Neural cell (in vitro differentiated cells): ENCODE data around the gene ATP1B2.

Experiments
- EZH2 ChIP-seq: fragments of 200-600, 300-800 bp; shearing (Covaris generic), sonication (generic); IDR thresholded peaks from 2 replicates; pipeline ENCODE4 v1.6.1; 2014; ENCODE audit warnings: antibody characterized with exemption, low read length, borderline replicate concordance, mild to moderate bottlenecking; ENCODE audit not compliant: insufficient read depth, poor library complexity, severe bottlenecking
- MXI1 ChIP-seq: fragments of 450-650 bp; conservative IDR thresholded peaks from 2 replicates; pipeline ENCODE4 v1.6.1; 2014; ENCODE audit warnings: antibody characterized with exemption, mild to moderate bottlenecking; ENCODE audit not compliant: poor library complexity, severe bottlenecking
- POLR2AphosphoS5 ChIP-seq: IDR thresholded peaks from 2 replicates; pipeline ENCODE4 v1.6.1; 2012
- SMC3 ChIP-seq: fragments of 450-650 bp; conservative IDR thresholded peaks from 2 replicates; pipeline ENCODE4 v1.6.1; 2014; ENCODE audit warnings: antibody characterized with exemption, mild to moderate bottlenecking, moderate library complexity; ENCODE audit not compliant: poor library complexity
- TF ChIP-seq, protein P1 (sequence below): fragments of 450-650 bp; IDR thresholded peaks from 2 replicates; pipeline ENCODE4 v1.5.1; 2014; ENCODE audit warnings: antibody characterized with exemption, mild to moderate bottlenecking, moderate library complexity; ENCODE audit not compliant: poor library complexity, severe bottlenecking
- TF ChIP-seq, protein P2 (sequence below): IDR thresholded peaks from 2 replicates; pipeline ENCODE4 v1.6.1; 2012; ENCODE audit warnings: borderline replicate concordance

DNA sequence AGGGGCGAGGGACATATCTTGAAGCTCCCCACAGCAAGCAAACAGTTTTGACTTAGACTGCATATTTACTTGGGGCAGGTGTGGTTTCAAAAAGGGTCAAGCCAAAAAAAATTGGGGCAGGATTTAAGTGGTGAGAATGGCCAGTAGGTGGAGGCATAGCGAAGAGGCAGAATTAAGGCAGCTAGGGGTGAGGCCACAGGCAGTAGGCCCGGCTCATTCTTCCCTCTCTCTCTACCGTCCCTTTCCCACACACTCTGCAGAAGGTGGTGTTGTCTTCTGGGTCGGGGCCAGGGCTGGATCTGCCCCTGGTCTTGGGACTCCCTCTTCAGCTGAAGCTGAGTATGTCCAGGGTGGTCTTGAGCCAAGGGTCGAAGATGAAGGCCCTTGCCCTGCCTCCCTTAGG, 18.2 kb upstream of the ATP1B2 start:
- TF ChIP-seq, protein P1, sequence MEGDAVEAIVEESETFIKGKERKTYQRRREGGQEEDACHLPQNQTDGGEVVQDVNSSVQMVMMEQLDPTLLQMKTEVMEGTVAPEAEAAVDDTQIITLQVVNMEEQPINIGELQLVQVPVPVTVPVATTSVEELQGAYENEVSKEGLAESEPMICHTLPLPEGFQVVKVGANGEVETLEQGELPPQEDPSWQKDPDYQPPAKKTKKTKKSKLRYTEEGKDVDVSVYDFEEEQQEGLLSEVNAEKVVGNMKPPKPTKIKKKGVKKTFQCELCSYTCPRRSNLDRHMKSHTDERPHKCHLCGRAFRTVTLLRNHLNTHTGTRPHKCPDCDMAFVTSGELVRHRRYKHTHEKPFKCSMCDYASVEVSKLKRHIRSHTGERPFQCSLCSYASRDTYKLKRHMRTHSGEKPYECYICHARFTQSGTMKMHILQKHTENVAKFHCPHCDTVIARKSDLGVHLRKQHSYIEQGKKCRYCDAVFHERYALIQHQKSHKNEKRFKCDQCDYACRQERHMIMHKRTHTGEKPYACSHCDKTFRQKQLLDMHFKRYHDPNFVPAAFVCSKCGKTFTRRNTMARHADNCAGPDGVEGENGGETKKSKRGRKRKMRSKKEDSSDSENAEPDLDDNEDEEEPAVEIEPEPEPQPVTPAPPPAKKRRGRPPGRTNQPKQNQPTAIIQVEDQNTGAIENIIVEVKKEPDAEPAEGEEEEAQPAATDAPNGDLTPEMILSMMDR: no peak
- TF ChIP-seq POLR2AphosphoS5 (no peak), SMC3 (no peak), EZH2 (no peak), MXI1 (no peak)
- TF ChIP-seq, protein P2, sequence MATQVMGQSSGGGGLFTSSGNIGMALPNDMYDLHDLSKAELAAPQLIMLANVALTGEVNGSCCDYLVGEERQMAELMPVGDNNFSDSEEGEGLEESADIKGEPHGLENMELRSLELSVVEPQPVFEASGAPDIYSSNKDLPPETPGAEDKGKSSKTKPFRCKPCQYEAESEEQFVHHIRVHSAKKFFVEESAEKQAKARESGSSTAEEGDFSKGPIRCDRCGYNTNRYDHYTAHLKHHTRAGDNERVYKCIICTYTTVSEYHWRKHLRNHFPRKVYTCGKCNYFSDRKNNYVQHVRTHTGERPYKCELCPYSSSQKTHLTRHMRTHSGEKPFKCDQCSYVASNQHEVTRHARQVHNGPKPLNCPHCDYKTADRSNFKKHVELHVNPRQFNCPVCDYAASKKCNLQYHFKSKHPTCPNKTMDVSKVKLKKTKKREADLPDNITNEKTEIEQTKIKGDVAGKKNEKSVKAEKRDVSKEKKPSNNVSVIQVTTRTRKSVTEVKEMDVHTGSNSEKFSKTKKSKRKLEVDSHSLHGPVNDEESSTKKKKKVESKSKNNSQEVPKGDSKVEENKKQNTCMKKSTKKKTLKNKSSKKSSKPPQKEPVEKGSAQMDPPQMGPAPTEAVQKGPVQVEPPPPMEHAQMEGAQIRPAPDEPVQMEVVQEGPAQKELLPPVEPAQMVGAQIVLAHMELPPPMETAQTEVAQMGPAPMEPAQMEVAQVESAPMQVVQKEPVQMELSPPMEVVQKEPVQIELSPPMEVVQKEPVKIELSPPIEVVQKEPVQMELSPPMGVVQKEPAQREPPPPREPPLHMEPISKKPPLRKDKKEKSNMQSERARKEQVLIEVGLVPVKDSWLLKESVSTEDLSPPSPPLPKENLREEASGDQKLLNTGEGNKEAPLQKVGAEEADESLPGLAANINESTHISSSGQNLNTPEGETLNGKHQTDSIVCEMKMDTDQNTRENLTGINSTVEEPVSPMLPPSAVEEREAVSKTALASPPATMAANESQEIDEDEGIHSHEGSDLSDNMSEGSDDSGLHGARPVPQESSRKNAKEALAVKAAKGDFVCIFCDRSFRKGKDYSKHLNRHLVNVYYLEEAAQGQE: no peak
